Ammon's horn (tissue), 1 donor: ENCODE measurements around the gene DCK.
"Not testable (repeated sequence)": the region's sequence is repeated elsewhere in the genome, so short reads cannot be mapped to it uniquely, and the experiment has no call there.

Experiments
- DNase-seq: peaks from one replicate; pipeline ENCODE4 v3.0.0-alpha.2; 2016; ENCODE audit warnings: low spot score

DCK gene

GRCh38 chr4:70993181-70994068 is at the start of gene DCK:
DCK (plus strand) TSS chr4:70993649; CDS start chr4:70993836, 187 bp downstream.
- peak; percentile 90 for DNase-seq

GRCh38 chr4:70945046-70945445 is 48.4 kb upstream of the DCK start:
- DNase-seq: peak; percentile 22

DNA sequence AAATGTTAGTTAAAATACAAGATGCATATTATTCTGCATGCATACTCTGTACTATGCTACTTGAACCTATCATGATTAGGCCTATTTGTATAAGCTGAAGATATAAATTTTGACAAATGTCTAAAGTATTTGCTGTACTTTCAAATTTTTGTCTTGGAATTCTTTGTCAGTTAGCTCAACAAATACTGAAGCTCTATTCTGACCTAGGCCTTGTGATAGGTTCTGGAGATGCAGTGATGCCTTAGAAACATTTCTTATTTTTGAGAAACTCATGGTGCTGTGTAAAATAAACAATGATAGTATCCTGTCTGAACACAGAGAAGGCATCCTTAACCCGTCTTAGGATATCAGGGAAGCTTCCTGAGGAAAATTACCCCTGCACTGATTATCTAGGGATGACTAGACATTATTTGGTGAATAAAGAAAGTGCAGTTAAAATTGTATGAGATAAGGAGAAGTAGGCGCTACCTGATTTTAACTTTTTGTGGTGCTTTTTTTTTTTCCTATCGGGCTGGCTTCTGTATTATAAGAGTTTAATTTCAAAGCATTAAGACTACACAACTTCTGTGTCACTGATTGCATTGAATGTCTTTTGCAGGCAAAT is 47.9 kb upstream of the DCK start:
- DNase-seq: no peak

DNA sequence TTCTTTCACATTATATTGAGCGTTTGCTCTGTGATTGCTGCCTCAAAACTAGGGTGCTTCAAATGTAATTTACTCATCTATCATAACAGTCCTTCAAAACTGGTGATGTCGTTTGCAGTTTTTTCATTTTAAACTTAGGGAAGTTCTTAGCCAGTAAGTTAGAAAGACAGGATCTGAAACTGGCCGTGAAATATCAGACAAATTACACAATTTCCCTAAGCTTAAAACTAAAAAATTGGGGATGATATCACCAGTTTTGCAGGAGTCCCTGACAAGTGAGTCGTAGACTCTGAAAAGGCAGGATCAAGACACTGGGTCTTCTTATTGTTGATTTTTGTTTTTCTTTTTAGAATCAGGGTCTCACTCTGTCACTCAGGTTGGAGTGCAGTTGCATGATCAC is 46.5 kb upstream of the DCK start:
- no peak for DNase-seq

GRCh38 chr4:70948665-70949260 is 44.7 kb upstream of the DCK start:
- peak; percentile 22 for DNase-seq

GRCh38 chr4:70954032-70954431 is 39.4 kb upstream of the DCK start:
- DNase-seq: no peak

DNA sequence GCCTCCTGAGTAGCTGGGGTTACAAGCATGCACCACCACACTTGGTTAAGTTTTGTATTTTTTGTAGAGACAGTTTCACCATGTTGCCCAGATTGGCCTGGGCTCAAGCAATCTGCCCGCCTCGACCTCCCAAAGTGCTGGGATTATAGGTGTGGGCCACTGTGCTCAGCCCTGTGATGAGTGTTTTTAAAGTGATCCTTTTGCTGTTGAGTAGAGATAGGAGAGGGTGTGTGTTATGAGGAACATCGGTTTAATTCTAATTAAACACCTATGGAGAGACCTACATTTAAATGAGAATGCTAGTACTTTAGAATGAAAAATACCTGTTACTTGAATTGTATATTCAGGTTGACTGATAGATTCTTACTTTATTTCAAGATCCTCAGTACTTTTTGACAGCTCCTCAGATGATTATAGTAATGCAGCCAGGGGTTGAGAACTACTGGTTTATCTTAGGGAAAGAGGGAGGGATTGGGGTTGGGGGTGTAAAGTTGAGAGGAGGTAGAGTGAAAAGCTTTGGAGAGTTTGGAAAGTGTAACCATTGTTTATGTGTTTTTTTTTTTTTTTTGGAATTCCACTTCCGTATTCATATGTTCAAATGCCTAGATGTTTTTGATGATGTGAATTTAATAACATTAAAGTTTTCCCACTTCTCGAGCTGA is 36.8 kb upstream of the DCK start:
- no peak for DNase-seq

DNA sequence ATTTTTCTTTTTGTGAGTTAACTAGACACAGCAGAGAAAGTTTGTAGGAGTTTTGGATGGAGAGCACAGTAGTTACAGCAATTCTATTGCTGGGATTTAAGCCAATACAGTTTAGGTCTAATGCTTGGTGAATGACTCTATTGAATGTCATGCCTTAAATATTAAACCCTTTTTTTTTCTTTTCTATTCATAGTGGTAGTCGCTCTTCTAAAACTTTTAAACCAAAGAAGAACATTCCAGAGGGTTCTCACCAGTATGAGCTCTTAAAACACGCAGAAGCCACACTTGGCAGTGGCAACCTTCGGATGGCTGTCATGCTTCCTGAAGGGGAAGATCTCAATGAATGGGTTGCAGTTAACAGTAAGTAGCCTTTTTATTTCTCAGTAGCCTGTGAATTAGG is 34.8 kb upstream of the DCK start:
- no peak for DNase-seq

DNA sequence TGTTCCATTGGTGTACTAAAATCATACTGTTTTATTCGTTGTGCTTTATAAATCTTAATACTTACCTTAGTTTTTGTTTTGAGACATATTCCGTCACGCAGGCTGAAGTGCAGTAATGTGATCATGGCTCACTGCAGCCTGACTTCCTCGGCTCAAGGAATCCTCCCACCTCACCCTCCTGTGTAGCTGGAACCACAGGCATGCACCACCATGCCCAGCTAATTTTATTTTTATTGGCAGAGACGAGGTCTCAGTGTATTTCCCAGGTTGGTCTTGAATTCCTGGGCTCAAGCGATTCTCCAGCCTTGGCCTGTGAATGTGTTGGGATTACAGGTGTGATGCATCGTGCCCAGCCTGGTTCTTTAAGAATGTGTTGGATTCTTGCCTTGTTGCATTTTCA is 24.4 kb upstream of the DCK start:
- DNase-seq: no peak

DNA sequence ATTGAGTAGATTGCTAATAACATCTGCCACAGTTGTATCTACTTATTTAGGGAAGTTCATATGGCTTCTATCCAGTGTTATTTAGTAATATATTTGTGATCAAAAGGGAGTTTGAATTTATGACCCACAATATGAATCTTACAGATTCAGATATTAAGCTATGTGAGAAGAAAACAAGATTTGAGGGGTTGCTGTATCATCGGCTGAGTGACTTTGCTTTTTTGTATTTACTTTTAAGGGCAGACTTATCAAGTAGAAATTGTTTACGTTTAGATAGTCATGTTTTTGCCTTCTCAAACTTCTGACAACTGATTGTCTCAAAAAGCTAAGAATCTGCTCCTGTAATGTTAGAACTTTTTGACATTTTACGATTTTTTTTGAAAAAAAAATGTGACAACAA is 17.2 kb upstream of the DCK start:
- no peak for DNase-seq

DNA sequence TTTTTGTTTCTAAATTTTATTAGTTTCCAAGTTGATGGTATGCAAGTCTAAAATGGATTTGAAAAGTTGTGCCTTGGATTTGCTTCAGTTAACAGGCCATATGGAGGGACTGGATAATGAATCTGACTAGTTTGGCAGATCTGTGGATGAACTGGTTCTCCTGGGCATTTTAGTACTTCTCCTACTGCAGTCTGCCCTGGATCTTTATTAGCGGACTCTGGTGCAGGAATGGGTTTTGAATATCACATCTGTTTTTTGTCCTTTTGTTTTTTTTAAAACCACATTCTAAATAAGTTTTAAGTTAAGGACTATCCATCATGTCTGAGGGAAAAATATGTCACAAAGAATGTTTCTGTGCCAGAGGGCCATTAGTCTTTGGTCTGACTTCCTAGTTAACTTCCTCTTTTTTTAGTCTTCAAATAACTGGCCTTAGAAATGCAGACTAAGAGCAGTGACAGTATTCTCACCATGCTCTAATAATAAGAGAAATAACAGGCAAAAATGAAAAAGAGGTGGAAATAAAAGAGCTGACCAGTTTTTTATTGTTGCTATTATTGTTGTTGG is 13.9 kb upstream of the DCK start:
- no peak for DNase-seq

- no peak for DNase-seq
Measured at GRCh38 chr4:70980196-70980595, 13.3 kb upstream of the DCK start.

DNA sequence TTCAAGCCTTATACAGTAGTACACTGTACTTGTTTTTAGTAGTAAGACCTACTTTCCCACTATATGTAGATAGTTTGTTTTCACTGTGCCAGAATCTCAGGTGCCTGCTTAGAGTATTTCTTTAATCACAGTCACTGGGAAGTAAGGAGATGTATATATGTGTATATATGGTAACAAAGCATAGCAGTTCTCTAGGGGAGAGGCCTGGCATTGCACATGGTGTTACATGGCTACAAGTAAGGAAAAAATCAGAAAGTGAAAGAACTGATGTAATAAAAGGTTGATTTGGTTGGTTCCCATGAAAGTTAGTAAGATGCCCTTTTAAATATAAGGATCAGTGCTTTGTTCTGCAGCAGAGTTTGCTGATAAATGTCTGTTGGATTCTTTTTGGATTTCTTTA is 9.3 kb upstream of the DCK start:
- DNase-seq: no peak

- no peak for DNase-seq
Measured at GRCh38 chr4:70984589-70984988, 8.9 kb upstream of the DCK start.

- DNase-seq: no peak
Measured at GRCh38 chr4:70991596-70991995, 1.9 kb upstream of the DCK start.

GRCh38 chr4:70992391-70992881 is 1.0 kb upstream of the DCK start:
- DNase-seq: no peak

GRCh38 chr4:70994069-70994366 is 569 bp downstream of the DCK start:
- no peak for DNase-seq

GRCh38 chr4:70994387-70995099 is 1.1 kb downstream of the DCK start:
- DNase-seq: no peak

GRCh38 chr4:70996018-70996360 is 2.5 kb downstream of the DCK start:
- DNase-seq: no peak

DNA sequence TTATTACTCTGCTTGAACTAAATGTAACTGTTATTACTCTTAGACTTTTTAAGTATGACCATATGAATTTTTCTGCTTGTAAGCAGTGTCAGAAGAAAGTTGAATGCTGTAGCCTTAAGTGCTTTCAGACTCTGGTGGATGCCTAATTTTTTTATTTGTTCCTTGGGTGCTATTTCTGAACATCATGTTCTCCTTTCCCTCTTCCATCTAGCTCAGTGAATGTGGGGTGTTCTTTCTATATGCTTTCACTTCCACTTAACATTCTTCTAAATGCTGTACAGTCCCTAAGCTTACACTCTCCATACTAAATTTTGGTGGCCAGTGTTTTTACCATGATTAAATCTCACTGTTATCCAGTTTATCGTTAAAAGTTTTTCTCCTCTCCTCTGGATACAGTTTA is 3.6 kb downstream of the DCK start:
- no peak for DNase-seq

DNA sequence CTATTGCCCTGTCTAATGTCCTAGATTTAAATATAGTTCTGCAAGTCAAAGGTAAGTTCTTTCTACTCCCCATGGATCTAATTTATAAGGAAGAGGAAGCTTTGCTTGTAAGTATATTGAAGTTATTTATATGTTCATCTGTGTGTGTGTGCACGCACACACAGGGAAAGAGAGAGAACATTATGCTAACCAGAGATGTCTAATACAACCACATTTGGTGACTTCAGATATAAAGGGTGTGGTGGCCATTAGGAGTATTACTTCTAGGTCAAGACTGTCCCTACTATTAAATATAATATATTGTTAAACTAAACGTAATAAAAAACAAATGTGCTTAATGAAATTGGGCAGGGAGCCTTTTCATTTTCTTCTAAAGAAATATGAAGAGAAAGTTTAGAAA is 4.1 kb downstream of the DCK start:
- DNase-seq: no peak

- DNase-seq: not testable (repeated sequence)
Measured at GRCh38 chr4:70999639-71000038, 6.2 kb downstream of the DCK start.
